ENCODE data around the gene GYS1.

The GYS1 gene

GRCh38 chr19:48977061-48977460 lies 16.0 kb downstream of the GYS1 start:
- TF ChIP-seq CTCF (IDR thresholded peaks at IDR 0.05; ENCODE audit: low read depth, low read length): no peak
- DNase-seq (ENCODE audit: low read depth in 2 of 2): no peak
- H3K4me3 ChIP-seq (replicated peaks in 1 of 2; ENCODE audit: low read depth in 2 of 2, low read length in 2 of 2): no peak overlapping the region

GRCh38 chr19:48975947-48976847 lies 16.9 kb downstream of the GYS1 start:
- peak in 1 of 2 donors; percentile 27 for DNase-seq (ENCODE audit: low read depth in 2 of 2)
- H3K4me3 ChIP-seq (replicated peaks in 1 of 2; ENCODE audit: low read depth in 2 of 2, low read length in 2 of 2): no peak overlapping the region
- TF ChIP-seq CTCF (IDR thresholded peaks at IDR 0.05; ENCODE audit: low read depth, low read length): peak; percentile 21

- H3K4me3 ChIP-seq (replicated peaks in 1 of 2; ENCODE audit: low read depth in 2 of 2, low read length in 2 of 2): no peak overlapping the region
- DNase-seq (ENCODE audit: low read depth in 2 of 2): peak; percentile 85 to 87
- peak; percentile 90 for TF ChIP-seq CTCF (IDR thresholded peaks at IDR 0.05; ENCODE audit: low read depth, low read length)
Measured at GRCh38 chr19:48970923-48971395, 22.1 kb downstream of the GYS1 start.

- DNase-seq (ENCODE audit: low read depth in 2 of 2): no peak
- TF ChIP-seq CTCF (IDR thresholded peaks at IDR 0.05; ENCODE audit: low read depth, low read length): no peak
Measured at GRCh38 chr19:48970139-48970766, 22.9 kb downstream of the GYS1 start.

GRCh38 chr19:48969276-48970138 lies 23.6 kb downstream of the GYS1 start:
- no peak overlapping the region for H3K4me3 ChIP-seq (replicated peaks in 1 of 2; ENCODE audit: low read depth in 2 of 2, low read length in 2 of 2)
- no peak for TF ChIP-seq CTCF (IDR thresholded peaks at IDR 0.05; ENCODE audit: low read depth, low read length)
- DNase-seq (ENCODE audit: low read depth in 2 of 2): peak in 1 of 2 donors; percentile 40

More at GRCh38 chr19:48970139-48970766, 22.9 kb downstream of the GYS1 start:
- no peak overlapping the region for H3K4me3 ChIP-seq (replicated peaks in 1 of 2; ENCODE audit: low read depth in 2 of 2, low read length in 2 of 2)

GRCh38 chr19:48968813-48969218 lies 24.3 kb downstream of the GYS1 start:
- no peak overlapping the region for H3K4me3 ChIP-seq (replicated peaks in 1 of 2; ENCODE audit: low read depth in 2 of 2, low read length in 2 of 2)
- TF ChIP-seq CTCF (IDR thresholded peaks at IDR 0.05; ENCODE audit: low read depth, low read length): no peak
- peak in 1 of 2 donors; percentile 25 for DNase-seq (ENCODE audit: low read depth in 2 of 2)

All from cardiac fibroblast (primary cell).